ENCODE results near the gene PLPP1. TPM values are rescaled to one million over a fixed set of nuclear protein-coding genes. Genes with fewer than 3 reads are reported as not detected.

Gene PLPP1
- 44.8 and 51.0 TPM in 2 replicates for total RNA-seq

GRCh38 chr5:55534436-55535198 is at the start of gene PLPP1:
PLPP1 (minus strand) TSS chr5:55534964; CDS start chr5:55534629, 335 bp downstream.

Small RNAs within 50 kb of the gene (small RNA-seq; reads per million reads assigned to genes)
- not detected for gene MIR5687

Other genes starting within 250 kb of the PLPP1 start
- 33.4 and 37.7 TPM in 2 replicates for gene DHX29, start 227.3 kb downstream of the PLPP1 start, total RNA-seq
- 108 and 110 TPM in 2 replicates for gene MTREX, start 227.0 kb downstream of the PLPP1 start, total RNA-seq
- 29.8 and 40.9 TPM in 2 replicates for gene SLC38A9, start 177.4 kb upstream of the PLPP1 start, total RNA-seq
- gene DDX4, start 203.1 kb upstream of the PLPP1 start, total RNA-seq, result not detected in 2 replicates